ENCODE data around the gene MAP4K3. TPM values are rescaled to one million over a fixed set of nuclear protein-coding genes. Genes with fewer than 3 reads are reported as not detected.

The MAP4K3 gene
- total and polyA plus RNA-seq, 9 of the 15 experiments (the other 6 are each of a cell fraction or from before 2014, with no cell fraction given) = 3.1 to 30.0 (median 16.9) TPM

- TF ChIP-seq REST (IDR thresholded peaks at IDR 0.05; ENCODE audit: borderline replicate concordance) = no peak
- no peak for TF ChIP-seq REST (CRISPR knock-in tag; IDR thresholded peaks at IDR 0.05; ENCODE audit: low read depth)
- TF ChIP-seq ZBTB7A (IDR thresholded peaks at IDR 0.05; ENCODE audit: borderline replicate concordance, control insufficient read depth, low read depth, low read length) = no peak
- TF ChIP-seq CHD1 (IDR thresholded peaks at IDR 0.05; ENCODE audit: low read length) = no peak
- no peak for TF ChIP-seq HMG20B (CRISPR knock-in tag; IDR thresholded peaks at IDR 0.05)
- TF ChIP-seq ZNF445 (CRISPR knock-in tag; IDR thresholded peaks at IDR 0.05; ENCODE audit: low read depth) = no peak
- TF ChIP-seq RAD21 (CRISPR knock-in tag; conservative IDR thresholded peaks at IDR 0.05 in 1 of 2, IDR thresholded peaks at IDR 0.05 in 1 of 2) = no peak
- no peak for TF ChIP-seq RBM17 (IDR thresholded peaks at IDR 0.05; ENCODE audit: borderline replicate concordance, low read depth, low read length)
- no peak for TF ChIP-seq PRDM10 (IDR thresholded peaks at IDR 0.05; ENCODE audit: partially characterized antibody)
These were observed 226.2 kb downstream of the MAP4K3 start (continued) for GRCh38 chr2:39210846-39211245.
